Measurements from ENCODE around the gene GIGYF1.

- TF ChIP-seq, protein P1, sequence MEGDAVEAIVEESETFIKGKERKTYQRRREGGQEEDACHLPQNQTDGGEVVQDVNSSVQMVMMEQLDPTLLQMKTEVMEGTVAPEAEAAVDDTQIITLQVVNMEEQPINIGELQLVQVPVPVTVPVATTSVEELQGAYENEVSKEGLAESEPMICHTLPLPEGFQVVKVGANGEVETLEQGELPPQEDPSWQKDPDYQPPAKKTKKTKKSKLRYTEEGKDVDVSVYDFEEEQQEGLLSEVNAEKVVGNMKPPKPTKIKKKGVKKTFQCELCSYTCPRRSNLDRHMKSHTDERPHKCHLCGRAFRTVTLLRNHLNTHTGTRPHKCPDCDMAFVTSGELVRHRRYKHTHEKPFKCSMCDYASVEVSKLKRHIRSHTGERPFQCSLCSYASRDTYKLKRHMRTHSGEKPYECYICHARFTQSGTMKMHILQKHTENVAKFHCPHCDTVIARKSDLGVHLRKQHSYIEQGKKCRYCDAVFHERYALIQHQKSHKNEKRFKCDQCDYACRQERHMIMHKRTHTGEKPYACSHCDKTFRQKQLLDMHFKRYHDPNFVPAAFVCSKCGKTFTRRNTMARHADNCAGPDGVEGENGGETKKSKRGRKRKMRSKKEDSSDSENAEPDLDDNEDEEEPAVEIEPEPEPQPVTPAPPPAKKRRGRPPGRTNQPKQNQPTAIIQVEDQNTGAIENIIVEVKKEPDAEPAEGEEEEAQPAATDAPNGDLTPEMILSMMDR (IDR thresholded peaks at IDR 0.05 in 4 of 5, conservative IDR thresholded peaks at IDR 0.05 in 1 of 5) = no peak
- TF ChIP-seq POLR2A (IDR thresholded peaks at IDR 0.05) = no peak
Measured at GRCh38 chr7:100726996-100727761, 33.1 kb upstream of the GIGYF1 start.
